Left colon (tissue), 2 donors: ENCODE data around the gene GADD45A. TPM values are rescaled to one million over a fixed set of nuclear protein-coding genes. Genes with fewer than 3 reads are reported as not detected.
A peak's percentile ranks its signal among the peaks of the same experiment; 100 is the strongest.

ENCODE experiments used
- ATAC-seq: fragments of 200-7000 bp; cut with Tn5 transposase; one replicate; pipeline ENCODE4 v1.9.1; 2020; ENCODE audit warnings: mild to moderate bottlenecking, moderate library complexity
- DNase-seq, 2 donors: peaks; one replicate each; pipeline ENCODE4 v3.0.0-alpha.2; 2020
- intact Hi-C, 2 donors: fragments of 100-400 bp; cut with DNase I in 1 of 2; cut with micrococcal nuclease in 1 of 2; formaldehyde crosslinking; loops; one replicate each; pipeline versions ENCODE4 v1.11.2 to v1.14.0; 2022; cut with DNase I, micrococcal nuclease
- total RNA-seq, 2 donors: library from RNA; stranded (reverse); fragmentation: NEBNext Ultra II Directional; extraction: Animal tissue kit (Norgen Biotek cat#: 25700); gene quantifications; one replicate each; pipeline ENCODE4 v1.2.1, GENCODE V29; 2021
- donor health status: DM: no; HTN: no; CAD: no.
- donor health status: DM: yes; HTN: yes; CAD: no.

The GADD45A gene
- total RNA-seq, 2 donors from 2014 or later: 43.4 to 49.7 TPM

- intact Hi-C loops: loop anchor here in 1 of 2 donors (5.0 kb wide), 1 partner anchor 77 kb away; no protein-coding TSS in a partner anchor
- ATAC-seq (peak; percentile 35), DNase-seq (peak; percentile 70 to 71)
Observed at GRCh38 chr1:67685558-67686266, 711 bp downstream of the GADD45A start.

GRCh38 chr1:67686267-67687197, 1.5 kb downstream of the GADD45A start:
- ATAC-seq (peak; percentile 52), DNase-seq (peak; percentile 77 to 85)
- intact Hi-C loops: loop anchor here in 1 of 2 donors (5.0 kb wide), 1 partner anchor 76 kb away; no protein-coding TSS in a partner anchor

- ATAC-seq (no peak), DNase-seq (no peak)
- intact Hi-C loops: loop anchor here in 1 of 2 donors (5.0 kb wide), 1 partner anchor 75 kb away; no protein-coding TSS in a partner anchor
Observed at GRCh38 chr1:67687198-67687545, 2.2 kb downstream of the GADD45A start.

- intact Hi-C loops: loop anchor here in 1 of 2 donors (5.0 kb wide), 1 partner anchor 75 kb away; no protein-coding TSS in a partner anchor
- no peak for ATAC-seq
- no peak for DNase-seq
Observed at GRCh38 chr1:67687649-67688048, 2.6 kb downstream of the GADD45A start.

- ATAC-seq (no peak), DNase-seq (no peak)
- intact Hi-C loops: loop anchor here in 1 of 2 donors (5.0 kb wide), 1 partner anchor 74 kb away; no protein-coding TSS in a partner anchor
Observed at GRCh38 chr1:67688526-67689219, 3.7 kb downstream of the GADD45A start.

- DNase-seq (no peak), ATAC-seq (no peak)
- intact Hi-C loops: loop anchor here in 1 of 2 donors (5.0 kb wide), 1 partner anchor 73 kb away; no protein-coding TSS in a partner anchor
Observed at GRCh38 chr1:67689267-67690017, 4.4 kb downstream of the GADD45A start.

- intact Hi-C loops: no loop called here
- DNase-seq: no peak
- ATAC-seq: no peak
Observed at GRCh38 chr1:67690018-67690363, 5.0 kb downstream of the GADD45A start.

- intact Hi-C loops: no loop called here
- no peak for DNase-seq
Observed at GRCh38 chr1:67690411-67690810, 5.4 kb downstream of the GADD45A start.

GRCh38 chr1:67691712-67692111, 6.7 kb downstream of the GADD45A start:
- ATAC-seq: no peak
- intact Hi-C loops: no loop called here
- no peak for DNase-seq

More at GRCh38 chr1:67690411-67690810, 5.4 kb downstream of the GADD45A start:
- ATAC-seq: no peak

GRCh38 chr1:67695963-67696362, 11.0 kb downstream of the GADD45A start:
- intact Hi-C loops: no loop called here
- DNase-seq (no peak), ATAC-seq (no peak)

GRCh38 chr1:67696708-67697107, 11.7 kb downstream of the GADD45A start:
- ATAC-seq (peak; percentile 28), DNase-seq (no peak)
- intact Hi-C loops: no loop called here

GRCh38 chr1:67700220-67700619, 15.2 kb downstream of the GADD45A start:
- intact Hi-C loops: no loop called here
- no peak for DNase-seq
- ATAC-seq: no peak

GRCh38 chr1:67700692-67701410, 15.8 kb downstream of the GADD45A start:
- intact Hi-C loops: no loop called here
- ATAC-seq: peak; percentile 50
- no peak for DNase-seq

GRCh38 chr1:67701876-67702275, 16.9 kb downstream of the GADD45A start:
- intact Hi-C loops: no loop called here
- ATAC-seq (no peak), DNase-seq (no peak)

- ATAC-seq: no peak
- intact Hi-C loops: no loop called here
- no peak for DNase-seq
Observed at GRCh38 chr1:67704351-67704750, 19.4 kb downstream of the GADD45A start.

GRCh38 chr1:67705735-67706453, 20.9 kb downstream of the GADD45A start:
- intact Hi-C loops: no loop called here
- ATAC-seq (no peak), DNase-seq (no peak)

GRCh38 chr1:67708606-67709005, 23.6 kb downstream of the GADD45A start:
- intact Hi-C loops: no loop called here
- DNase-seq (peak; percentile 59 to 75), ATAC-seq (peak; percentile 75)
